ENCODE measurements around the gene IMMP1L. TPM values are rescaled to one million over a fixed set of nuclear protein-coding genes. Genes with fewer than 3 reads are reported as not detected.

The IMMP1L gene
- 82.8 TPM for polyA plus RNA-seq (2013, experiment 1 of 2)
- polyA plus RNA-seq (2013, experiment 2 of 2), result 83.9 TPM

- peaks cover 4% of the 10 kb centered on the region for H3K79me1 ChIP-seq (ENCODE audit: low read depth, low read length)
- H2AK5ac ChIP-seq (ENCODE audit: low read depth, low read length), result no peak within 1 kb of the TSS
- H2BK120ac ChIP-seq (ENCODE audit: low read depth, low read length), result no peak within 1 kb of the TSS
- H3K4me3 ChIP-seq (ENCODE audit: low read length in 2 of 2), result peak within 1 kb of the TSS; percentile 66 to 86
- no peak within 1 kb of the TSS for H4K91ac ChIP-seq (ENCODE audit: low read depth, low read length, poor library complexity)
- H2AFZ ChIP-seq (ENCODE audit: low read length), result peak within 1 kb of the TSS; percentile 93
- peaks cover 0 to 19% of the 10 kb centered on the region in 2 donors for H3K36me3 ChIP-seq (replicated peaks in 1 of 2; ENCODE audit: control insufficient read depth in 2 of 2, insufficient read depth in 2 of 2, low read length in 2 of 2)
- H3K4me2 ChIP-seq (ENCODE audit: insufficient read depth, low read length, poor library complexity, severe bottlenecking), result peak within 1 kb of the TSS; percentile 54
- no peak within 1 kb of the TSS for H2BK12ac ChIP-seq (ENCODE audit: low read length)
- peak within 1 kb of the TSS; percentile 32 for H3K9ac ChIP-seq (ENCODE audit: low read depth, low read length, poor library complexity)
- no peak within 1 kb of the TSS for H3K4ac ChIP-seq (ENCODE audit: low read length)
- no peaks in the 10 kb centered on the region for H3K4me1 ChIP-seq (ENCODE audit: control insufficient read depth in 2 of 2, insufficient read depth in 1 of 2, low read depth in 1 of 2, low read length in 2 of 2)
- H4K8ac ChIP-seq (ENCODE audit: low read depth, low read length), result no peak within 1 kb of the TSS
- no peak within 1 kb of the TSS for H3K14ac ChIP-seq (ENCODE audit: low read length)
- no CpG with 5 or more reads among the region's 47 CpGs for WGBS, 2 donors (ENCODE audit: extremely low coverage in 2 of 2, insufficient read length in 2 of 2, insufficient replicate concordance in 1 of 2)
- H3K18ac ChIP-seq (ENCODE audit: low read length), result peak within 1 kb of the TSS; percentile 20
- no peaks in the 10 kb centered on the region for H3K9me3 ChIP-seq (replicated peaks in 1 of 2; ENCODE audit: control insufficient read depth in 2 of 2, insufficient read depth in 1 of 2, low read depth in 1 of 2, low read length in 2 of 2)
- no peak within 1 kb of the TSS for H2BK15ac ChIP-seq (ENCODE audit: low read length)
- DNase-seq (ENCODE audit: low spot score), result peak; percentile 98
- H2BK5ac ChIP-seq (ENCODE audit: low read length), result no peak within 1 kb of the TSS
- no peaks in the 10 kb centered on the region for H3K27me3 ChIP-seq (ENCODE audit: control insufficient read depth in 3 of 3, insufficient read depth in 3 of 3, low read depth in 1 of 3, low read length in 3 of 3)
- peak within 1 kb of the TSS; percentile 81 for H3K27ac ChIP-seq (replicated peaks; ENCODE audit: low read length)
- H3K23ac ChIP-seq (ENCODE audit: low read depth, low read length, poor library complexity), result no peak within 1 kb of the TSS
Observed at GRCh38 chr11:31509429-31510345, at the start of gene IMMP1L, which contains the start of gene ELP4. IMMP1L (minus strand) TSS chr11:31509622; CDS start chr11:31463276, 46,346 bp downstream. ELP4 (plus strand) TSS chr11:31509767; CDS start chr11:31509785, 18 bp downstream.

DNA sequence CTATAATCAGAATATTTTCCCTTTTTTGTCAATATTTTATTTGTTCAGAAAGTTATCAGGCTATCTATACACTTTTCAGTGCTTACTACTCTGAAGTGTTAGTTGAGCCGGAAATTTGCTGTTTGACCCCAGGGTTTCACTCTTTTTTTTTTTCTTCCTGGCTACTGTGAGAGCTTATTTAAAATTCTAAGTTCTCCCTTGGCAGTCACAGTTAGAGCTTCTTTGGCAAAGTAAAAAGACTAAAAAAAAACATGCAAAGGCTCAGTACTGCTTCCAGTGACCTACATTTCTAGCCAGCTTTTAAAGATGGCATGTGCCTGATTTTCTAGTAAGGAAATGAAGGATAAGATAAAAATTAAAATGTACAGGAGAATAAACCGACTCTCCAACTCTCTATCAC, 48.6 kb upstream of the IMMP1L start:
- H3K27ac ChIP-seq (replicated peaks; ENCODE audit: low read length), result no peak overlapping the region
- no peak overlapping the region for H3K23ac ChIP-seq (ENCODE audit: low read depth, low read length, poor library complexity)
- no peak overlapping the region for H2AK5ac ChIP-seq (ENCODE audit: low read depth, low read length)
- DNase-seq (ENCODE audit: low spot score), result no peak
- H3K79me1 ChIP-seq (ENCODE audit: low read depth, low read length), result no peaks in the 10 kb centered on the region
- H2BK120ac ChIP-seq (ENCODE audit: low read depth, low read length), result no peak overlapping the region
- no peak overlapping the region for H4K91ac ChIP-seq (ENCODE audit: low read depth, low read length, poor library complexity)
- peaks cover 0 to 3% of the 10 kb centered on the region in 2 donors for H3K36me3 ChIP-seq (replicated peaks in 1 of 2; ENCODE audit: control insufficient read depth in 2 of 2, insufficient read depth in 2 of 2, low read length in 2 of 2)
- WGBS, 2 donors (ENCODE audit: extremely low coverage in 2 of 2, insufficient read length in 2 of 2, insufficient replicate concordance in 1 of 2), result no CpG with 5 or more reads among the region's 2 CpGs
- peaks cover 2 to 18% of the 10 kb centered on the region in 2 donors for H3K9me3 ChIP-seq (replicated peaks in 1 of 2; ENCODE audit: control insufficient read depth in 2 of 2, insufficient read depth in 1 of 2, low read depth in 1 of 2, low read length in 2 of 2)
- no peaks in the 10 kb centered on the region for H3K27me3 ChIP-seq (ENCODE audit: control insufficient read depth in 3 of 3, insufficient read depth in 3 of 3, low read depth in 1 of 3, low read length in 3 of 3)
- no peak overlapping the region for H4K8ac ChIP-seq (ENCODE audit: low read depth, low read length)
- H3K4ac ChIP-seq (ENCODE audit: low read length), result no peak overlapping the region
- H3K4me1 ChIP-seq (ENCODE audit: control insufficient read depth in 2 of 2, insufficient read depth in 1 of 2, low read depth in 1 of 2, low read length in 2 of 2), result peaks cover 0 to 20% of the 10 kb centered on the region in 2 donors
- no peak overlapping the region for H2BK12ac ChIP-seq (ENCODE audit: low read length)
- no peak overlapping the region for H3K18ac ChIP-seq (ENCODE audit: low read length)
- H2BK5ac ChIP-seq (ENCODE audit: low read length), result no peak overlapping the region
- no peak overlapping the region for H2BK15ac ChIP-seq (ENCODE audit: low read length)
- H2AFZ ChIP-seq (ENCODE audit: low read length), result peak overlapping the region; percentile 57
- no peak overlapping the region for H3K4me3 ChIP-seq (ENCODE audit: low read length in 2 of 2)
- H3K4me2 ChIP-seq (ENCODE audit: insufficient read depth, low read length, poor library complexity, severe bottlenecking), result no peak overlapping the region
- no peak overlapping the region for H3K14ac ChIP-seq (ENCODE audit: low read length)
- H3K9ac ChIP-seq (ENCODE audit: low read depth, low read length, poor library complexity), result no peak overlapping the region

DNA sequence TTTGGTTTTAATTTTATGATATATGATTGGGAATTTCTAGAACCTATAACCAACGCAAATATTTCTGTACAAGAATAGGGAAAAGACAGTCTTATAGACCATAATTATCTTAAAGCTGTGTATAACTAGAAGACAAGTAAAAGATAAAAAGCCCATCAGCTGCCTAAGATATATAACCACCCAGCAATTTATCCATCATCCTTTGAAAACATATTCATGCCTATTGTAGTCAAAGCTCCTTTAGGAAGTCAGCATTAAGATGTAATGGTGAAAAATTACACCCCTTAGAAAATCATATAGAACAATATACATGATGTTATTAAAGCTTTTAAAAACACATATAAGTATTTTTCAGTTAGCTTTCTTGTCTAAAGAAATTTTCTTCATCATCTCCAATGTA, 46.5 kb upstream of the IMMP1L start:
- Histone ChIP-seq H3K4me3 (ENCODE audit: low read length in 2 of 2) (no peak overlapping the region), H2BK120ac (ENCODE audit: low read depth, low read length) (no peak overlapping the region), H3K23ac (ENCODE audit: low read depth, low read length, poor library complexity) (no peak overlapping the region), H3K4me1 (ENCODE audit: control insufficient read depth in 2 of 2, insufficient read depth in 1 of 2, low read depth in 1 of 2, low read length in 2 of 2) (peaks cover 0 to 20% of the 10 kb centered on the region in 2 donors), H4K91ac (ENCODE audit: low read depth, low read length, poor library complexity) (no peak overlapping the region), H2BK15ac (ENCODE audit: low read length) (no peak overlapping the region), H3K9me3 (replicated peaks in 1 of 2; ENCODE audit: control insufficient read depth in 2 of 2, insufficient read depth in 1 of 2, low read depth in 1 of 2, low read length in 2 of 2) (peaks cover 2 to 22% of the 10 kb centered on the region in 2 donors), H2BK5ac (ENCODE audit: low read length) (no peak overlapping the region), H3K27me3 (ENCODE audit: control insufficient read depth in 3 of 3, insufficient read depth in 3 of 3, low read depth in 1 of 3, low read length in 3 of 3) (no peaks in the 10 kb centered on the region), H3K14ac (ENCODE audit: low read length) (no peak overlapping the region), H3K4me2 (ENCODE audit: insufficient read depth, low read length, poor library complexity, severe bottlenecking) (no peak overlapping the region), H2AFZ (ENCODE audit: low read length) (no peak overlapping the region), H2BK12ac (ENCODE audit: low read length) (no peak overlapping the region), H2AK5ac (ENCODE audit: low read depth, low read length) (no peak overlapping the region), H3K18ac (ENCODE audit: low read length) (no peak overlapping the region), H4K8ac (ENCODE audit: low read depth, low read length) (no peak overlapping the region), H3K27ac (replicated peaks; ENCODE audit: low read length) (no peak overlapping the region), H3K9ac (ENCODE audit: low read depth, low read length, poor library complexity) (no peak overlapping the region), H3K79me1 (ENCODE audit: low read depth, low read length) (no peaks in the 10 kb centered on the region), H3K36me3 (replicated peaks in 1 of 2; ENCODE audit: control insufficient read depth in 2 of 2, insufficient read depth in 2 of 2, low read length in 2 of 2) (peaks cover 0 to 3% of the 10 kb centered on the region in 2 donors), H3K4ac (ENCODE audit: low read length) (no peak overlapping the region)
- DNase-seq (ENCODE audit: low spot score), result no peak
- WGBS, 2 donors (ENCODE audit: extremely low coverage in 2 of 2, insufficient read length in 2 of 2, insufficient replicate concordance in 1 of 2), result no CpG with 5 or more reads among the region's 1 CpG

DNA sequence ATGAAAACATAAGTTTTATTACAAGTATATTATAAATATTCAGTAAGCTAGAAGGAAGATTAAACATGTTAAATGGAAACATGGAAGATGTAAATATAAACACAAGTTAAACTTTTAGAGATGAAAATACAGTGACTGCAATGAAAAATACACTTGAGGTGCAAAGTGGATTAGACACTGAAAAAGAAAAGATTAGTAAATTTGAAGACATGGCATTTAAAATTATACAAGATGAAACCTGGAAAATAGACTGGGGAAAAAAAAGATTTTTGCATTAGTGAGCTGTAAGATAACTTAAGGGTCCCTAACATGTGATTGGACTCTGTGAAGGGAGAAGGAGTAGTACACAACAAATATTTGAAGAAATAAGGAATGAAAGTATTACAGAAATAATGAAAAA, 33.4 kb upstream of the IMMP1L start:
- H2BK120ac ChIP-seq (ENCODE audit: low read depth, low read length), result no peak overlapping the region
- H2BK15ac ChIP-seq (ENCODE audit: low read length), result no peak overlapping the region
- H2AFZ ChIP-seq (ENCODE audit: low read length), result no peak overlapping the region
- H3K9me3 ChIP-seq (replicated peaks in 1 of 2; ENCODE audit: control insufficient read depth in 2 of 2, insufficient read depth in 1 of 2, low read depth in 1 of 2, low read length in 2 of 2), result peaks cover 4 to 25% of the 10 kb centered on the region in 2 donors
- H3K4me1 ChIP-seq (ENCODE audit: control insufficient read depth in 2 of 2, insufficient read depth in 1 of 2, low read depth in 1 of 2, low read length in 2 of 2), result no peaks in the 10 kb centered on the region
- no peak overlapping the region for H3K14ac ChIP-seq (ENCODE audit: low read length)
- no peak overlapping the region for H3K18ac ChIP-seq (ENCODE audit: low read length)
- no peak overlapping the region for H2AK5ac ChIP-seq (ENCODE audit: low read depth, low read length)
- H3K36me3 ChIP-seq (replicated peaks in 1 of 2; ENCODE audit: control insufficient read depth in 2 of 2, insufficient read depth in 2 of 2, low read length in 2 of 2), result peaks cover 3 to 41% of the 10 kb centered on the region in 2 donors
- DNase-seq (ENCODE audit: low spot score), result no peak
- H3K27ac ChIP-seq (replicated peaks; ENCODE audit: low read length), result no peak overlapping the region
- H3K4me2 ChIP-seq (ENCODE audit: insufficient read depth, low read length, poor library complexity, severe bottlenecking), result no peak overlapping the region
- no peak overlapping the region for H4K91ac ChIP-seq (ENCODE audit: low read depth, low read length, poor library complexity)
- H3K23ac ChIP-seq (ENCODE audit: low read depth, low read length, poor library complexity), result no peak overlapping the region
- no peak overlapping the region for H3K4me3 ChIP-seq (ENCODE audit: low read length in 2 of 2)
- no peak overlapping the region for H2BK5ac ChIP-seq (ENCODE audit: low read length)
- H4K8ac ChIP-seq (ENCODE audit: low read depth, low read length), result no peak overlapping the region
- H3K9ac ChIP-seq (ENCODE audit: low read depth, low read length, poor library complexity), result no peak overlapping the region
- no peaks in the 10 kb centered on the region for H3K27me3 ChIP-seq (ENCODE audit: control insufficient read depth in 3 of 3, insufficient read depth in 3 of 3, low read depth in 1 of 3, low read length in 3 of 3)
- H3K79me1 ChIP-seq (ENCODE audit: low read depth, low read length), result no peaks in the 10 kb centered on the region
- H3K4ac ChIP-seq (ENCODE audit: low read length), result no peak overlapping the region
- no peak overlapping the region for H2BK12ac ChIP-seq (ENCODE audit: low read length)
